ENCODE measurements around the gene SIK3. TPM values are rescaled to one million over a fixed set of nuclear protein-coding genes. Genes with fewer than 3 reads are reported as not detected.

Gene SIK3
- total RNA-seq, 4 donors from 2014 or later: 58.8 to 85.8 (median 59.8) TPM

GRCh38 chr11:116851626-116852025, 246.6 kb downstream of the SIK3 start:
- no peak overlapping the region for H3K4me3 ChIP-seq
- TF ChIP-seq POLR2A (IDR thresholded peaks at IDR 0.05) (no peak), CTCF (IDR thresholded peaks at IDR 0.05) (no peak)
- H3K27ac ChIP-seq: peak overlapping the region; percentile 33 to 80 (median 70)
- H3K27me3 ChIP-seq: no peaks in the 10 kb centered on the region
- DNase-seq: peak in 2 of 3 donors; percentile 43 to 70
- H3K36me3 ChIP-seq: peaks cover 0 to 27% (median 0%) of the 10 kb centered on the region in 3 donors
- no peaks in the 10 kb centered on the region for H3K9me3 ChIP-seq
- H3K4me1 ChIP-seq: peaks cover 0 to 34% (median 21%) of the 10 kb centered on the region in 4 donors

GRCh38 chr11:116849486-116849885, 248.7 kb downstream of the SIK3 start:
- H3K9me3 ChIP-seq: no peaks in the 10 kb centered on the region
- no peak overlapping the region for H3K27ac ChIP-seq
- no peak for DNase-seq
- H3K36me3 ChIP-seq: peaks cover 0 to 46% (median 0%) of the 10 kb centered on the region in 3 donors
- H3K4me3 ChIP-seq: no peak overlapping the region
- TF ChIP-seq POLR2A (IDR thresholded peaks at IDR 0.05) (no peak), CTCF (IDR thresholded peaks at IDR 0.05) (no peak)
- H3K4me1 ChIP-seq: peaks cover 0 to 34% (median 21%) of the 10 kb centered on the region in 4 donors
- H3K27me3 ChIP-seq: no peaks in the 10 kb centered on the region

GRCh38 chr11:116849060-116849459, 249.2 kb downstream of the SIK3 start:
- Histone ChIP-seq H3K27me3 (no peaks in the 10 kb centered on the region), H3K27ac (no peak overlapping the region), H3K36me3 (peaks cover 0 to 48% (median 0%) of the 10 kb centered on the region in 3 donors), H3K4me3 (no peak overlapping the region), H3K9me3 (no peaks in the 10 kb centered on the region), H3K4me1 (peaks cover 0 to 29% (median 19%) of the 10 kb centered on the region in 4 donors)
- no peak for DNase-seq
- TF ChIP-seq CTCF (IDR thresholded peaks at IDR 0.05) (no peak), POLR2A (IDR thresholded peaks at IDR 0.05) (no peak)

GRCh38 chr11:116847612-116848011, 250.6 kb downstream of the SIK3 start:
- H3K27me3 ChIP-seq: no peaks in the 10 kb centered on the region
- peaks cover 0 to 54% (median 0%) of the 10 kb centered on the region in 3 donors for H3K36me3 ChIP-seq
- DNase-seq: no peak
- no peak for TF ChIP-seq CTCF (IDR thresholded peaks at IDR 0.05)
- TF ChIP-seq POLR2A (IDR thresholded peaks at IDR 0.05): no peak
- no peak overlapping the region for H3K27ac ChIP-seq
- H3K9me3 ChIP-seq: no peaks in the 10 kb centered on the region
- peaks cover 0 to 15% (median 8%) of the 10 kb centered on the region in 4 donors for H3K4me1 ChIP-seq
- H3K4me3 ChIP-seq: no peak overlapping the region

- Histone ChIP-seq H3K27me3 (no peaks in the 10 kb centered on the region), H3K4me1 (no peaks in the 10 kb centered on the region), H3K9me3 (no peaks in the 10 kb centered on the region), H3K27ac (no peak overlapping the region), H3K36me3 (peaks cover 0 to 54% (median 0%) of the 10 kb centered on the region in 3 donors), H3K4me3 (no peak overlapping the region)
- TF ChIP-seq CTCF (IDR thresholded peaks at IDR 0.05) (no peak), POLR2A (IDR thresholded peaks at IDR 0.05) (no peak)
- DNase-seq: no peak
Measured at GRCh38 chr11:116844722-116845121, 253.5 kb downstream of the SIK3 start.

- H3K36me3 ChIP-seq: peaks cover 0 to 49% (median 0%) of the 10 kb centered on the region in 3 donors
- DNase-seq: no peak
- TF ChIP-seq CTCF (IDR thresholded peaks at IDR 0.05) (no peak), POLR2A (IDR thresholded peaks at IDR 0.05) (no peak)
Measured at GRCh38 chr11:116843661-116844060, 254.6 kb downstream of the SIK3 start.

More at GRCh38 chr11:116843661-116844060, 254.6 kb downstream of the SIK3 start:
- Histone ChIP-seq H3K4me3 (no peak overlapping the region), H3K4me1 (no peaks in the 10 kb centered on the region), H3K27me3 (no peaks in the 10 kb centered on the region), H3K27ac (peak overlapping the region in 3 of 4 donors; percentile 51 to 82 (median 74)), H3K9me3 (no peaks in the 10 kb centered on the region)
